Skeletal muscle tissue (tissue), 4 donors: Measurements from ENCODE around the gene UMAD1. TPM values are rescaled to one million over a fixed set of nuclear protein-coding genes. Genes with fewer than 3 reads are reported as not detected.
A peak's percentile ranks its signal among the peaks of the same experiment; 100 is the strongest.

Experiments used
- H3K27ac ChIP-seq: one replicate; pipeline ENCODE4 v1.7.0; 2013; ENCODE audit warnings: mild to moderate bottlenecking, low read depth, low read length, inconsistent platforms
- H3K27me3 ChIP-seq, 3 donors: one replicate each; pipeline ENCODE4 v1.7.0; 2013; ENCODE audit warnings: low read length in 3 of 3; ENCODE audit not compliant: control insufficient read depth in 3 of 3, insufficient read depth in 3 of 3
- H3K36me3 ChIP-seq, 3 donors: one replicate each; pipeline ENCODE4 v1.7.0; 2013; ENCODE audit warnings: low read length in 3 of 3; ENCODE audit not compliant: control insufficient read depth in 3 of 3, insufficient read depth in 3 of 3
- H3K4me1 ChIP-seq, 3 donors: one replicate each; pipeline ENCODE4 v1.7.0; 2013; ENCODE audit warnings: low read length in 3 of 3, mild to moderate bottlenecking in 3 of 3; ENCODE audit not compliant: control insufficient read depth in 3 of 3, insufficient read depth in 3 of 3
- H3K4me3 ChIP-seq, 3 donors: one replicate each; pipeline ENCODE4 v1.7.0; 2013; ENCODE audit warnings: low read length in 3 of 3
- H3K9ac ChIP-seq, 3 donors: one replicate each; pipeline ENCODE4 v1.7.0; 2013; ENCODE audit warnings: low read length in 3 of 3, mild to moderate bottlenecking in 3 of 3, moderate library complexity in 2 of 3, low read depth in 1 of 3
- H3K9me3 ChIP-seq, 3 donors: one replicate each; pipeline ENCODE4 v1.7.0; 2013; ENCODE audit warnings: low read length in 3 of 3; ENCODE audit not compliant: control insufficient read depth in 3 of 3
- total RNA-seq: library from RNA; depleted of rRNA; stranded (reverse); fragments of >200 nt; gene quantifications from one replicate; pipeline ENCODE4 v1.2.3, GENCODE V29; 2014
- donor health status: Osteomylitis.

Gene UMAD1
- total RNA-seq = 5.2 TPM

DNA sequence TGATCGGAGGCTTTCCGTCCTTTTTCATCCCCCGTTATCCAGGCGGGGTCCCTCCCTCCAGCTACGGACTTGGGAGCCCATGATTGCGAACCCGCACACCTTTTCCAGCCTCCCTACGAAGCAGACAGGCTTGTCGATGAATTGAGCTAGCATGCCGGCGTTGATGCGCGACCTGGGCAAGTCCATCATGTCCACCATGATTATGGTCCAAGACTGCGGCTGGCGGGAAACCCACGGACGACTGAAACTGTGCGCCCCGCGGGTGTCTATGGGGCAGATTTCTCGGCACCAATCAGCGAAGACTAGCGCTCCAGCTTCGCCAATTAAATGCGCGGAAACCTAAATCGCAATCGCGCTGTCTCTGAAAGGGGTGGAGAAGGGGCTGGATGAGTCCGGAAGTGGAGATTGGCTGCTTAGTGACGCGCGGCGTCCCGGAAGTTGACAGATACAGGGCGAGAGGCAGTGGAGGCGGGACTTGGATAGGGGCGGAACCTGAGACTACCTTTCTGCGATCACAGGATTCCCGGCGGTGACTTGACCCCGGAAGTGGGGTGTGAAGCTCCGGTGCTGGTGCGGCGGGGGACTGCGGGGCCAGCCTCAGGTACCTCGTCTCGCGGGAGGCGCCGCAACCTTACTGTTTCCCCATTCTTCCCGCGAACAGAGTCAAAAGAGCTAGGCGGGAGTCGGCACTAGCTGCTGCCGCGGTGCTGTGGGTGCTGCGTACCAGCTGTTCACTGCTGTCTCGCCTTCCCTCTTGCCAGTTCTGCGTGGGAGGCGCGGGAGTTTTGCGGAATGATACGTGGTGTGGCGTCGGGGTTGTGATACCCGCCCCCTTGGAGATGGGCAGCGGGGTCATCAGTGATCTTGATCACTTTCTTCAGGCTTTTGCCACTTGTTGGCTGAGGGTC is at the start of gene UMAD1:
Gene UMAD1 (plus strand): TSS at position 532 of the 908 bp plus-strand sequence. CDS start 32,620 bp downstream, outside the sequence.
- Histone ChIP-seq H3K36me3 (peaks cover 0 to 2% (median 0%) of the 10 kb centered on the region in 3 donors), H3K4me3 (peak within 1 kb of the TSS; percentile 85 to 100 (median 98)), H3K9ac (peak within 1 kb of the TSS; percentile 78 to 88 (median 86)), H3K27me3 (no peaks in the 10 kb centered on the region), H3K4me1 (peaks cover 15 to 24% (median 18%) of the 10 kb centered on the region in 3 donors), H3K27ac (peak within 1 kb of the TSS; percentile 88), H3K9me3 (no peaks in the 10 kb centered on the region)

DNA sequence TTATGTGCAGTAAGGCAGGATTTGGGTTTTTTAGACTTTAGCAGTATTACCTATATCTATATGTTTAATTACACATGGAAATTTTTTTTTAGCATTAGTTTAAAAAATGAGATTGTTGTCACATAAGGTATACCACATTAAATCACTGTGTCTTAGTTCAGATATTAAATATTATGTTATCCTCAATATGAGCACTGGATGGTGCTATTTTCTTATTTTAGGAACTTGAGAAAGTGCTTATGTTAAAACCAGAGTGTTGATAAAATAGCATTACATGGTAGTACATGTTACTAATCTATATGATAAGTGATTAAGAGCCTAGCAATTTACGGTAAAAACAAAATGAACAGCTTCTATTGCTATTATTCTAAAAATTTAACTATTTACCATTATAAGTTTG is 45.1 kb upstream of the UMAD1 start:
- Histone ChIP-seq H3K4me1 (no peaks in the 10 kb centered on the region), H3K9me3 (no peaks in the 10 kb centered on the region), H3K27ac (no peak overlapping the region), H3K36me3 (peaks cover 0 to 20% (median 18%) of the 10 kb centered on the region in 3 donors), H3K9ac (no peak overlapping the region), H3K4me3 (no peak overlapping the region), H3K27me3 (no peaks in the 10 kb centered on the region)

DNA sequence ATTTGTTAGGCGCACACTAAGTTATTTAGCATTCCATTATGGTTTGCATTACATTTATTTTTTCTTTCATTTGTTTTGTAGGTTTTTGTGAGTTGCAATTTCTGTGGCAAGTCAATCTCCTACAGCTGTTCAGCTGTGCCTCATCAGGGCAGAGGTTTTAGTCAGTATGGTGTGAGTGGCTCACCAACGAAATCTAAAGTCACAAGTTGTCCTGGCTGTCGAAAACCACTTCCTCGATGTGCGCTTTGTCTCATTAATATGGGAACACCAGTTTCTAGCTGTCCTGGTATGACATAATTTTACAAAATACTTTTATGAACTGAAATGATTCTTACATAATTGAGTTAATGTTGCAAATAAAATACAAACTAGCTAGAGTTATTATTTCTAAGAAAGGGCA is 44.4 kb upstream of the UMAD1 start:
- Histone ChIP-seq H3K4me1 (no peaks in the 10 kb centered on the region), H3K27me3 (no peaks in the 10 kb centered on the region), H3K4me3 (no peak overlapping the region), H3K9ac (no peak overlapping the region), H3K27ac (no peak overlapping the region), H3K36me3 (peaks cover 0 to 20% (median 18%) of the 10 kb centered on the region in 3 donors), H3K9me3 (no peaks in the 10 kb centered on the region)

DNA sequence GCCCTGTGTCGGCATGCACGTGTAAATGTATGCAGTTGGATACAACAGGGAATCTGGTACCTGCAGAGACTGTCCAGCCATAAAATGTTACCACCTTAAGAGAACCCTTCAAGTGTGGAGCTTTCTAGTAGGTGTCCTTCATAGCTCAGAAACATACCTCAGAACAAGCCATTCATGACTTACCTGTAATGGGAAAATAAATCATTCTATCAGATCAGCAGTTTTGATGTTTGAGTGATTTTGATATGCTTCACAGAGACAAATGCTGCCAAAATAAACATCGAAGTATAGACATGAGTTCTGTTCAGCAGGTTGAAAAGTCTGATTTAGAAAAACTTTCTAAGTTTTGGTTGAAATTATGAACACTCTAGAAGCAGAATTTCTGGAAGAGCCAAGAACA is 33.5 kb upstream of the UMAD1 start:
- Histone ChIP-seq H3K4me1 (no peaks in the 10 kb centered on the region), H3K27me3 (no peaks in the 10 kb centered on the region), H3K36me3 (peaks cover 9 to 11% (median 10%) of the 10 kb centered on the region in 3 donors), H3K4me3 (no peak overlapping the region), H3K27ac (no peak overlapping the region), H3K9ac (no peak overlapping the region), H3K9me3 (no peaks in the 10 kb centered on the region)

DNA sequence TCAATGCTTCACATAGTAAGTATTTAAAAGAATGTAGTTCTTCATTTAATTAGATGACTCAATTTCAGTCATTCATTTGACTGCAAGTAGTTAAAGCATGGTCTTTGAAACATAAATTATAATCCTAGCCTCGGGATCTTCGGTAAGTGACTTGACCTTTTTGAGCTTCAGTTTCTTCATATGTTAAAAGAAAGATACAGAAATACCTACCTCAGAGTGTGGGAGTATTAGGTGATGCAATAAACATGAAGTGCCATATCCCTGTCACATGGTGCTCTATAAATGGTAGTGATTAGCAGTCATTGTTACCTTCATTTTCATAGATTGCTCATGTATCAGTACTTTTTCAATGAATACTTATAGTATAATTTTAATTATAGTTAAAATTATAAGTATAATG is 31.2 kb upstream of the UMAD1 start:
- Histone ChIP-seq H3K36me3 (peaks cover 9 to 11% (median 10%) of the 10 kb centered on the region in 3 donors), H3K4me3 (no peak overlapping the region), H3K4me1 (no peaks in the 10 kb centered on the region), H3K9me3 (no peaks in the 10 kb centered on the region), H3K27ac (no peak overlapping the region), H3K9ac (no peak overlapping the region), H3K27me3 (no peaks in the 10 kb centered on the region)

GRCh38 chr7:7612519-7612918 is 28.0 kb upstream of the UMAD1 start:
- H3K9ac ChIP-seq = no peak overlapping the region

GRCh38 chr7:7613210-7613609 is 27.3 kb upstream of the UMAD1 start:
- Histone ChIP-seq H3K9me3 (no peaks in the 10 kb centered on the region), H3K4me1 (no peaks in the 10 kb centered on the region), H3K27ac (no peak overlapping the region), H3K36me3 (peaks cover 0 to 2% (median 0%) of the 10 kb centered on the region in 3 donors), H3K4me3 (no peak overlapping the region), H3K27me3 (no peaks in the 10 kb centered on the region), H3K9ac (no peak overlapping the region)

More at GRCh38 chr7:7612519-7612918, 28.0 kb upstream of the UMAD1 start:
- no peak overlapping the region for H3K4me3 ChIP-seq
- peaks cover 0 to 6% (median 5%) of the 10 kb centered on the region in 3 donors for H3K36me3 ChIP-seq
- no peak overlapping the region for H3K27ac ChIP-seq
- no peaks in the 10 kb centered on the region for H3K27me3 ChIP-seq
- H3K9me3 ChIP-seq = no peaks in the 10 kb centered on the region
- no peaks in the 10 kb centered on the region for H3K4me1 ChIP-seq

GRCh38 chr7:7614018-7614741 is 26.4 kb upstream of the UMAD1 start:
- no peaks in the 10 kb centered on the region for H3K9me3 ChIP-seq
- H3K36me3 ChIP-seq = peaks cover 0 to 2% (median 0%) of the 10 kb centered on the region in 3 donors
- H3K9ac ChIP-seq = no peak overlapping the region
- H3K4me1 ChIP-seq = no peaks in the 10 kb centered on the region
- no peak overlapping the region for H3K27ac ChIP-seq
- H3K27me3 ChIP-seq = no peaks in the 10 kb centered on the region
- no peak overlapping the region for H3K4me3 ChIP-seq

GRCh38 chr7:7617550-7617949 is 23.0 kb upstream of the UMAD1 start:
- Histone ChIP-seq H3K9ac (no peak overlapping the region), H3K27ac (no peak overlapping the region), H3K4me1 (no peaks in the 10 kb centered on the region), H3K4me3 (no peak overlapping the region), H3K36me3 (no peaks in the 10 kb centered on the region), H3K9me3 (no peaks in the 10 kb centered on the region), H3K27me3 (no peaks in the 10 kb centered on the region)

GRCh38 chr7:7618410-7618809 is 22.1 kb upstream of the UMAD1 start:
- no peaks in the 10 kb centered on the region for H3K27me3 ChIP-seq
- no peak overlapping the region for H3K9ac ChIP-seq
- no peaks in the 10 kb centered on the region for H3K4me1 ChIP-seq
- H3K27ac ChIP-seq = no peak overlapping the region
- H3K36me3 ChIP-seq = no peaks in the 10 kb centered on the region
- H3K4me3 ChIP-seq = no peak overlapping the region
- H3K9me3 ChIP-seq = no peaks in the 10 kb centered on the region
